Neutrophil (primary cell): Measurements from ENCODE around the gene NKX6-2.

Source experiments
- H3K27ac ChIP-seq: fragments of 200-600 bp; sonication (generic); 2 replicates; pipeline ENCODE4 v1.5.1; 2016; ENCODE audit warnings: mild to moderate bottlenecking, moderate library complexity
- H3K27me3 ChIP-seq: fragments of 200-600 bp; sonication (generic); 2 replicates; pipeline ENCODE4 v1.6.0; 2016; ENCODE audit warnings: mild to moderate bottlenecking
- H3K36me3 ChIP-seq: fragments of 200-600 bp; sonication (generic); 2 replicates; pipeline ENCODE4 v1.5.1; 2017
- H3K4me1 ChIP-seq, 2 experiments: fragments of 200-600 bp in 1 of 2; sonication (generic) in 1 of 2; 1 replicate in 1 of 2; 2 replicates in 1 of 2; pipeline versions ENCODE4 v1.5.1 to v1.6.1; 2013 to 2016; ENCODE audit warnings: low read depth in 1 of 2, low read length in 1 of 2, mild to moderate bottlenecking in 1 of 2, moderate library complexity in 1 of 2; ENCODE audit not compliant: control insufficient read depth in 1 of 2, insufficient read depth in 1 of 2
- H3K4me3 ChIP-seq, 2 experiments: fragments of 200-600 bp in 1 of 2; sonication (generic) in 1 of 2; 1 replicate in 1 of 2; 2 replicates in 1 of 2; pipeline ENCODE4 v1.5.1; 2013 to 2016; ENCODE audit warnings: low read depth in 1 of 2, low read length in 1 of 2, mild to moderate bottlenecking in 1 of 2, moderate library complexity in 1 of 2
- H3K9me3 ChIP-seq: fragments of 200-600 bp; sonication (generic); 2 replicates; pipeline ENCODE4 v1.5.1; 2016
- CTCF ChIP-seq: fragments of 200-600 bp; sonication (generic); IDR thresholded peaks from 2 replicates; pipeline ENCODE4 v1.5.1; 2016; ENCODE audit warnings: antibody characterized with exemption

The NKX6-2 gene

DNA sequence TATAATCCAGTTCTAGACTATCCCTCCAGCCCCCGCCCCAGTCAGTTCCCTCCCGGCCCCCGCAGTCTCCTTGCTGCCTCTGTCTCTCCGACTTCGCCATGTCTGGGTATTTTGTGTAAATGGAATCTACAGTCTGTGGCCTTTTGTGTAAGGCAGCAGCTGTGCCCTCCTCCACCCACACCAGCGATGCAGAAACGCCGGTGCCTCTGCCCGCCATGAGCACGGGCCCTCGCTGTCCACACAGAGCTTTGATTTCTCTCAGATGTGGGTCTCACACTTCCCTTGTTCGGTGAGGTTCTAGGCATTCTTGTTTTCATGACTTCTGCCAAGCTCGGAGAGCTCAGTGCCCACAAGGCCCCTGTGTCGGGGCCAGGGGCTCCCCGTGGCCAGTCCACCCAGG, 37.8 kb downstream of the NKX6-2 start:
- no peak overlapping the region for H3K4me3 ChIP-seq
- H3K4me1 ChIP-seq = no peaks in the 10 kb centered on the region
- H3K27me3 ChIP-seq = no peaks in the 10 kb centered on the region
- no peak for TF ChIP-seq CTCF
- H3K36me3 ChIP-seq = peaks cover 56% of the 10 kb centered on the region
- H3K27ac ChIP-seq = no peak overlapping the region
- no peaks in the 10 kb centered on the region for H3K9me3 ChIP-seq

GRCh38 chr10:132746801-132747625, 38.9 kb downstream of the NKX6-2 start:
- H3K9me3 ChIP-seq = no peaks in the 10 kb centered on the region
- H3K36me3 ChIP-seq = peaks cover 57% of the 10 kb centered on the region
- no peaks in the 10 kb centered on the region for H3K27me3 ChIP-seq
- no peak overlapping the region for H3K27ac ChIP-seq
- no peaks in the 10 kb centered on the region for H3K4me1 ChIP-seq
- H3K4me3 ChIP-seq = no peak overlapping the region
- no peak for TF ChIP-seq CTCF

DNA sequence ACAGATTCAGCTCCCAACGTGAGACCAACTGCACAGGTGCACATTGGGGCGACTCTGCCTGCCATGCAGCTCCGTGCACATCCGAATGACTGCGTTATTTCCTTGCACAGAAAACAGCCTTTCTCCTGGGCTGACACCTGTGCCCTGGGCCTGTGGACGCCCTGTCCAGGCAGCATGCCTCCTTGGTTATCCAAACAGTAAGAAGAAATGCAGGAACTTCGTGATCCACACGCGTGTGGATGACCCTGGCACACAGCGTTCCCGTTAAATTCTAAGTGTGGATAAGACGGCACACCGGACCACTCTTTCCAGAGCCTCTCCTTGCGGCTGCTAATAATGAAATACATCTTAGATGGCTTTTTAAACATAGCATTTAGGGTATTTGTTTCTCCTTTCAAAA, 39.6 kb downstream of the NKX6-2 start:
- Histone ChIP-seq H3K4me1 (no peaks in the 10 kb centered on the region), H3K27me3 (no peaks in the 10 kb centered on the region), H3K27ac (no peak overlapping the region), H3K9me3 (no peaks in the 10 kb centered on the region), H3K4me3 (no peak overlapping the region), H3K36me3 (peaks cover 61% of the 10 kb centered on the region)
- TF ChIP-seq CTCF = no peak

- H3K9me3 ChIP-seq = no peaks in the 10 kb centered on the region
- no peak for TF ChIP-seq CTCF
- H3K27ac ChIP-seq = no peak overlapping the region
- H3K27me3 ChIP-seq = no peaks in the 10 kb centered on the region
- no peak overlapping the region for H3K4me3 ChIP-seq
- no peaks in the 10 kb centered on the region for H3K4me1 ChIP-seq
- peaks cover 61% of the 10 kb centered on the region for H3K36me3 ChIP-seq
Observed at GRCh38 chr10:132745971-132746370, 40.0 kb downstream of the NKX6-2 start.

DNA sequence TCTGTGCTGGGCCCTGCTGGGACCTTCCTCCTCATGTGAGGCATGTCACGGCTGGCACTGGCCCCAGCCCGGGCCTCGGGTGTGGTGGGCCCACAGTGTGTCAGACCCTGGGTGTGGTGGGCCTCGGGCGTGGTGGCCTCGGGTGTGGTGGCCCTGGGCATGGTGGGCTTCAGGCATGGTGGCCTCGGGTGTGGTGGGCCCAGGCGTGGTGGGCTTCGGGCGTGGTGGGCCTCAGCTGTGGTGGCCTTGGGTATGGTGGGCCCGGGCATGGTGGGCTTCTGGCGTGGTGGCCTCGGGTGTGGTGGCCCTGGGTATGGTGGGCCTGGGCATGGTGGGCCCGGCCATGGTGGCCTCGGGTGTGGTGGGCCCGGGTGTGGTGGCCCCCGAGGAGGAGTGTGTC, 40.4 kb downstream of the NKX6-2 start:
- no peaks in the 10 kb centered on the region for H3K9me3 ChIP-seq
- H3K4me3 ChIP-seq = no peak overlapping the region
- TF ChIP-seq CTCF = no peak
- peaks cover 60% of the 10 kb centered on the region for H3K36me3 ChIP-seq
- H3K4me1 ChIP-seq = no peaks in the 10 kb centered on the region
- H3K27me3 ChIP-seq = no peaks in the 10 kb centered on the region
- H3K27ac ChIP-seq = no peak overlapping the region
